HG02642 (cell line): Measurements from ENCODE around the gene REL.
A peak's percentile ranks its signal among the peaks of the same experiment; 100 is the strongest.
"Not testable (repeated sequence)": the region's sequence is repeated elsewhere in the genome, so short reads cannot be mapped to it uniquely, and the experiment has no call there.

ENCODE experiments used
- ATAC-seq: cut with Tn5 transposase; IDR thresholded peaks from one replicate; pipeline ENCODE4 v1.9.1; 2021; ENCODE audit warnings: mild to moderate bottlenecking; ENCODE audit not compliant: unreplicated experiment, poor library complexity

REL gene

DNA sequence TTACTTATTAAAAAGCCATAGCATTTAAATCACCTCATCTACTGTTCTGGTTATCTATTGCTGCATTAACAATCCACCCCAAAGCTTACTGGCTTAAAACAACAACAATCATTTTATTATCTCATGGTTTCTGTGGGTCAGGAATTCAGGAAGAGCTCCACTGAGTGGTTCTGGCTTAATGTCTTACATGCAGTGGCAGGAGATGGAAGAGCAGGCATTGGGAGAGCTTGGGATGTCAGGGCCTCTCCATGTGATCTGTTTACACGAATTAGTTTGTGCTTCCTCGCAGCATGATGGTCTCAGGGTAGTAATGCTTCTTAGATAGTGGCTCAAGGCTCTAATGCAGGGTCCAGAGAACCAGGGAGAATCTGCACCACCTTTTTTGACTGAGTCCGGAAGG, 14.4 kb upstream of the REL start:
- ATAC-seq, result no peak

DNA sequence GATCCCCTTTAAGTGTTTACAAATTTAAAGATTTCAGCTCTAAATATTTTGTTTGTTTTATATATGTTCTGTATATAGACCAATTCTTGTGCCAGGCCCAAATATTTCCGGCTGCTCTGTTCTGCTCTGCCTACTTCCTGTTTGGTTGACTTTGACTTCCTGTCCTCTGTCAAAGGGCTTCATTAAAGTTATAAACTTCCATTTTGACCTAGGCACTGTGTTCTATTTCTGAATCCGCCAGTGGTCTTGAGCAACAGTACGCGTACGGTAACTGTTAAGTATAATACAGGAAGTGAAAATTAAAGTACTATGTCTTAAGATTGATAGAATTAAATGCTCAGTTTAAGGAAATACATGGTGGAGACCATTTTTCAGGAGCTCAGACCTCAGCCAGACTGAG, 13.5 kb upstream of the REL start:
- no peak for ATAC-seq

- ATAC-seq, result no peak
Measured at GRCh38 chr2:60868589-60869273, 12.6 kb upstream of the REL start.

- ATAC-seq, result peak; percentile 40
Measured at GRCh38 chr2:60872510-60872928, 8.9 kb upstream of the REL start.

DNA sequence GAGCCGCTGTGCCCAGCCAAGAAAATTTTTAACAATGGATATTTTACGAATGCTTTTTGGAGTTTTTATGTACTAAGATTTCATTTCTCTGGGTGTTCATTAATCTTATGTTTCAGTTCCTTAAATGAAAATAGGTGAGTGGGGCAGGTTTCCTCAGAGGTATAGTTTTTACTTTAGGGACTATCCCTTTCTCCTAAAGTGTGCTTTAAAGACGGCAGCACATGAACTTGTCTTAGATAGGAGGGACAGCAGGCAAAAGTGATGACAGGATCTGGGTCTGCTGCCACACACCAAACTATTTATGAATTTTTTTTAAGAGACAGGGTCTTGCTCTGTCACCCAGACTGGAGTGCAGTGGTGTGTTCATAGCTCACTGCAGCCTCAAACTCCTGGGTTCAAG, 8.0 kb upstream of the REL start:
- ATAC-seq, result peak; percentile 85

- ATAC-seq, result no peak
Measured at GRCh38 chr2:60875520-60875919, 5.9 kb upstream of the REL start.

- no peak for ATAC-seq
Measured at GRCh38 chr2:60880643-60881046, 729 bp upstream of the REL start.

DNA sequence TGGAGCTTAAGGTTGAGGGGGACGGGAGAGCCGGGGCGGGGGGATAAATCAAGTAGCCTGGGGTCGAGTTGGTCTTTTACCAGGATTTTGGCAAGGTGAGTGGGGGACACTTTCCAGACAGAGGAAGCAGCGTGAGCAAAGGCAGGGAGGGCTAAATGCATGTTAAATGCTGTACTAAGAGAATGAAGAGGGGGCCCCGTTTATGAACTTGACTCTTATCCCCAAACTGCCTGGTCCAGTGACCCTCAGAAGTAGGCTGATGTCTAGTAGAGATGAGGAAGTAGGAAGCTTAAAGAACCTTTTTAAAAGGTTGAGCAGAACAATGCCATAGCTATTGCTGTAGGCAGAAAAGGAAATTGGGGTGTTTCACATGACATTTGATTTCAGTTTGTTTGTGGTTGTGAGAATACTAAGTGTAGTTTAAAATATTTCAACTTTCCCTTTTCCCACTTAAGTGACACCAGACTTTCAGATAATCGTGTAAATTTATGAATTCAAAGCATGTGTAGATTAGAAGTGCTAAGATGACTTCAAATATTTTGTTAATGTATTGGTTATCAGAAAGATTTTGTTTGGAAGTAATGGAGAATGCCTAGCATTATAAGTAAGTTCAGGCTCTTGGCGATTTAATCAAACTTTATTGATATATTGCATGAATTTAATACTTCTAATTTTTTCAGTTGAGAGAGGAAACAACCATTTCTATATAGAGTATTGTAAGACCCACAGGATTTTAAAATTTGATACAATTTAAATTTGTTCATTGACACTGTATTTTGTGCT, 1.8 kb downstream of the REL start:
- peak; percentile 13 for ATAC-seq

GRCh38 chr2:60883896-60884295, 2.5 kb downstream of the REL start:
- no peak for ATAC-seq

DNA sequence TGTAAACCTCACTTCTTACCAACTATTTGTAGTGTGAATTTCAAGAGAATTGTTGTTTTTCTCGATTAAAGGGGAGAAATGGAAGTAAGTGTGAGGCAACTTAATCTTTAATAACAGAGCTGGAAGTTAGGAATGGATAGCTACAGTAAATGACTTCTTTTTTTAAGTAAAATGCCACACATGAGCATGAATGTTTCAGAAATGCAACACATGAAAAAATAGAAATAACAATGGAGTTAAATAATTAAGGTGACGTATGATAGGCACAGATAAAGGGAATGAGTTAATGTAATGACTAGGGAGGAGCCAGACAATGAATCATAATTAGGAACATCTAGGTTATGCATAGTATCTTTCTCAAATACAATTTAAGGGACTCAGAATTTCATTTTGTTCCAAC, 3.4 kb downstream of the REL start:
- no peak for ATAC-seq

DNA sequence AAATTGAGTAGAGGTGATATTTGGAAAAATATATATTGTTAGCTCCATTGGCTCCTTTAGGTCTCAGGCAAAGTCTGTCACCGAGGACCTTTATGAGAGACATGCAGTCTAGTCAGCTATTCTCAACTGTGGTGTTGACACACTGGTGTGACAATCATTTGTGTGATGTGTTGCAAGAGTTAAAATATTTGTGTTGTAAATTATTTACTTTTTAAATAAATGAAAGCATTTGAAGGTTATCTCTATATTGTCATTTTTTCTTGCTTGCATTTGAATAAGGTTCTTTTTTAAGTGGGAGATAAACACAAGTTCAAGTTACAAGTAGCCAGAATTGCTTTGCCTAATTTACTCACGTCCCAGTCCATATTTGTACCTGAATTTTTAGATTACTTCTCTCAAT, 4.3 kb downstream of the REL start:
- no peak for ATAC-seq

DNA sequence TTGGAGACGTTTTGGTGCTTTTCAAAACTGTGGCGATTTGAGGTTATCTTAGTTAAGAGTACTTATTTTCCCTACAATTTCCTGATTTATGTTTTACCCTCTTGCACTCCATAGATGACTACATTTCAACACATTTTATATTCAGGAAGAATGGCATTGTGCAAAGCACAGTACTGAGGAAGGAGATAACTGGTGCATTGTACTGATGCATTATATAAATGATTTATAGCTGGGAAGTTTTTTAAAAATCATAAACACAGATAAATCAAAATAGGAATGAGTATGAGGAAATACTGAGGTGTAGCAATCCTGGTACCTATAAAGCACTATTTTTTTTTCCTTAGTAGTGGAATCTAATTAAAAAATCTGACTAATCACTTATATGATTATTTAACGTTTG, 5.6 kb downstream of the REL start:
- no peak for ATAC-seq

- ATAC-seq, result no peak
Measured at GRCh38 chr2:60888853-60889252, 7.5 kb downstream of the REL start.

DNA sequence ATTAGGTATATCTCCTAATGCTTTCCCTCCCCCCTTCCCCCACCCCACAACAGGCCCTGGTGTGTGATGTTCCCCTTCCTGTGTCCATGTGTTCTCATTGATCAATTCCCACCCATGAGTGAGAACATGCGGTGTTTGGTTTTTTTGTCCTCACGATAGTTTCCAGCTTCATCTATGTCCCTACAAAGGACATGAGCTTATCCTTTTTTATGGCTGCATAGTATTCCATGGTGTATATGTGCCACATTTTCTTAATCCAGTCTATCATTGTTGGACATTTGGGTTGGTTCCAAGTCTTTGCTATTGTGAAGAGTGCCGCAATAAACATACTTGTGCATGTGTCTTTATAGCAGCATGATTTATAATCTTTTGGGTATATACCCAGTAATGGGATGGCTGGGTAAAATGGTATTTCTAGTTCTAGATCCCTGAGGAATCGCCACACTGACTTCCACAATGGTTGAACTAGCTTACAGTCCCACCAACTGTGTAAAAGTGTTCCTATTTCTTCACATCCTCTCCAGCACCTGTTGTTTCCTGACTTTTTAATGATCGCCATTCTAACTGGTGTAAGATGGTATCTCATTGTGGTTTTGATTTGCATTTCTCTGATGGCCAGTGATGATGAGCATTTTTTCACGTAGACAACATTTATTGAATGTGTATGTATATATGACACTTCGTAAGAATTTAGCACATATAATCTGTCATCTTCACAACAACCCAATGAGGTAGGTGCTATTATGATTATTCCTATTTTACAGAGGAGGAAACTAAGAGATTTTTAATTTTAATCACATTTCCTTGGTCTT, 8.4 kb downstream of the REL start:
- not testable (repeated sequence) for ATAC-seq

DNA sequence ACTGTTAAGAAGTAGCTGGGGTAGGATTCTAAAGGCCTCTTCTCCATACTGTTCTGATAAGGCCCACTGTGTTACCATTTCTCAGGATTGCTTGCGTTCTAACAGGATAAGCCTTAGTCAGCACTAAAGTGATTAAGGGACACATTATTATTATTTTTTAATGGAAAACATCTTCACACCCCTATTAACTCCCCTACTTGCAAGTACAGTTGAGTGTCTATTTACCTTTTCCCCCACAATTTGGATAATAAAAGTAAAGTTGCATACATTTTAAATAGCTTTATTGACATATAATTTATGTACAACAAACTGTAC, 9.0 kb downstream of the REL start:
- no peak for ATAC-seq

DNA sequence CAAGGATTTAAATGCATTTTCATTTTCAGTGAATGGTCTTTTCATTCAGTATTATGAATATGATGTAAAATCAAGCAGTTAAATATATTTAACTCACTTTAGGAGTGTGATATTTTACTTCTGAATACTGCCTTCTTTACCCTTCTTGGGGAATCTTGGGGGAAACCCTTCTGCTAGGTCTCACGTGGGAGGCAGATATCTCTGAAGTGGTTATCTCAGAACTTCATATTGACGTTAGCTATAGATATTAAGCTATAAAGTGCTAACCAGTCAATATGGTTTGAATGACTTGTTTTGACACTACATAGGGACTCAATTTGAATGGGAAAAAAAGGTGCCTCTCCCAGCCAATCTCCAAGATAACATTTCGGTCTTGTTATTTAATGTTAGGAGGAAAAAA, 9.8 kb downstream of the REL start:
- no peak for ATAC-seq

DNA sequence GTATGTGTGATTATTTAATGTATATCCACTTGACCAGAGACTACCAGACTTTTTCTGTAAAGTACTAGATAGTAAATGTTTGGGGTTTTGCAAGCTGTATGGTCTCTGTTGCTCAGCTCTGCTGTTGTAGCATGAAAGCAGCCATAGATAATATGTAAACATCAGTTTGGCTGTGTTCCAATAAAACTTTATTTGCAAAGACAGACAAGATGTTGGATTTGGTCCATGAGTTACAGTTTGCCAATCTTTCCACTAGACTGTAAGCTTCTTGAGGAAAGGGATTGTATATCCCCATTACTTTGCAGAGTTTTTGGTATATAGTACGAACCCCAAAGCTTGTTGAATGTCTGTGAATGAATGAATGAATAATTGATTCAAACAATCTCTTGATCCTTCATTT, 17.2 kb downstream of the REL start:
- no peak for ATAC-seq

- peak; percentile 78 for ATAC-seq
Measured at GRCh38 chr2:60899230-60899891, 18.0 kb downstream of the REL start.

DNA sequence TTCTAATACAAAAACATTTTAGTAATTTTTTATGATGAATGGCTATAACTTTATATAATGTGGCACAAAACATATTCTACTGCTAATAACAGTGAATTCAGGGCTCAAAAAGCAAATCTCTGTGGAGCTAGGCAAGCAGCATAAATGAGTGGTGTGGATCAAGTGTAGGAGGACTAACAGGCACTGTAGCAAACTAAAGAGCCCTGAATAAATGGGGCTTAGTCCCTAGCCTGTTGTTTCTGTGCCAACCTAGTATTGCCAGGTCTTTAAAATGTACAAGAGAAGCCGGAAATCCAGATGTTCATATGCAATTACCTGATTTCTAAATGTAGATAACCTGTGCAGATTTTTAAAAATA, 18.5 kb downstream of the REL start:
- ATAC-seq, result peak; percentile 36

GRCh38 chr2:60901296-60901695, 19.9 kb downstream of the REL start:
- ATAC-seq, result not testable (repeated sequence)

GRCh38 chr2:60905867-60906266, 24.5 kb downstream of the REL start:
- not testable (repeated sequence) for ATAC-seq
